Neural cell (in vitro differentiated cells): ENCODE measurements around the gene COL5A1. TPM values are rescaled to one million over a fixed set of nuclear protein-coding genes. Genes with fewer than 3 reads are reported as not detected.

ENCODE experiments used
- H2AFZ ChIP-seq: fragments of 200-600, 300-800 bp; sonication (generic), shearing (Covaris generic); 2 replicates; pipeline ENCODE4 v1.6.0; 2014; ENCODE audit warnings: low read depth, mild to moderate bottlenecking, antibody characterized with exemption, low read length, moderate library complexity
- H3F3A ChIP-seq: fragments of 200-600 bp; shearing (Covaris generic); 2 replicates; pipeline ENCODE4 v1.6.1; 2016; ENCODE audit warnings: mild to moderate bottlenecking, moderate library complexity, mixed read lengths, antibody characterized with exemption, low read length; ENCODE audit not compliant: insufficient read depth, poor library complexity, severe bottlenecking
- H3K27ac ChIP-seq: fragments of 200-600, 300-800 bp; sonication (generic), shearing (Covaris generic); 2 replicates; pipeline ENCODE4 v1.5.1; 2014; ENCODE audit warnings: mild to moderate bottlenecking, low read length, moderate library complexity
- H3K27me3 ChIP-seq: fragments of 300-800, 200-600 bp; sonication (generic), shearing (Covaris generic); 2 replicates; pipeline ENCODE4 v1.6.0; 2014; ENCODE audit warnings: mild to moderate bottlenecking, low read depth, low read length, moderate library complexity; ENCODE audit not compliant: insufficient read depth
- H3K36me3 ChIP-seq: fragments of 300-800, 200-600 bp; sonication (generic), shearing (Covaris generic); 2 replicates; pipeline ENCODE4 v1.5.1; 2014; ENCODE audit warnings: mild to moderate bottlenecking, antibody characterized with exemption, low read length, moderate library complexity; ENCODE audit not compliant: insufficient read depth
- H3K4me2 ChIP-seq: fragments of 300-800, 200-600 bp; sonication (generic), shearing (Covaris generic); 2 replicates; pipeline ENCODE4 v1.6.0; 2014; ENCODE audit warnings: mild to moderate bottlenecking, low read length
- H3K4me3 ChIP-seq: fragments of 300-800, 200-600 bp; sonication (generic), shearing (Covaris generic); 2 replicates; pipeline ENCODE4 v1.5.1; 2014; ENCODE audit warnings: mild to moderate bottlenecking, low read length, moderate library complexity
- H3K79me2 ChIP-seq: fragments of 200-600 bp; shearing (Covaris generic); replicated peaks from 2 replicates; pipeline ENCODE4 v1.6.0; 2014; ENCODE audit warnings: mild to moderate bottlenecking, low read length, moderate library complexity; ENCODE audit not compliant: insufficient read depth
- H3K9ac ChIP-seq: fragments of 300-800, 200-600 bp; sonication (generic), shearing (Covaris generic); 2 replicates; pipeline ENCODE4 v1.6.1; 2016; ENCODE audit warnings: mild to moderate bottlenecking, low read length, mixed read lengths
- H3K9me2 ChIP-seq: fragments of 200-600 bp; shearing (Covaris generic); 2 replicates; pipeline ENCODE4 v1.6.1; 2016; ENCODE audit warnings: mild to moderate bottlenecking, low read length, mixed read lengths; ENCODE audit not compliant: insufficient read depth
- H3K9me3 ChIP-seq: fragments of 200-600, 300-800 bp; sonication (generic), shearing (Covaris generic); 2 replicates; pipeline ENCODE4 v1.6.1; 2016; ENCODE audit warnings: mild to moderate bottlenecking, mixed run types, low read length, moderate library complexity, mixed read lengths
- H4K20me1 ChIP-seq: fragments of 200-600 bp; shearing (Covaris generic); 2 replicates; pipeline ENCODE4 v1.6.1; 2016; ENCODE audit warnings: mild to moderate bottlenecking, mixed run types; ENCODE audit not compliant: insufficient read depth
- EP300 ChIP-seq: fragments of 450-650 bp; conservative IDR thresholded peaks from 2 replicates; pipeline ENCODE4 v1.6.1; 2014; ENCODE audit warnings: antibody characterized with exemption, mild to moderate bottlenecking, moderate library complexity; ENCODE audit not compliant: poor library complexity, severe bottlenecking
- EZH2 ChIP-seq: fragments of 200-600, 300-800 bp; shearing (Covaris generic), sonication (generic); IDR thresholded peaks from 2 replicates; pipeline ENCODE4 v1.6.1; 2014; ENCODE audit warnings: antibody characterized with exemption, low read length, borderline replicate concordance, mild to moderate bottlenecking; ENCODE audit not compliant: insufficient read depth, poor library complexity, severe bottlenecking
- MXI1 ChIP-seq: fragments of 450-650 bp; conservative IDR thresholded peaks from 2 replicates; pipeline ENCODE4 v1.6.1; 2014; ENCODE audit warnings: antibody characterized with exemption, mild to moderate bottlenecking; ENCODE audit not compliant: poor library complexity, severe bottlenecking
- POLR2AphosphoS5 ChIP-seq: IDR thresholded peaks from 2 replicates; pipeline ENCODE4 v1.6.1; 2012
- RAD21 ChIP-seq: fragments of 450-650 bp; conservative IDR thresholded peaks from 2 replicates; pipeline ENCODE4 v1.6.1; 2014; ENCODE audit warnings: antibody characterized with exemption, mild to moderate bottlenecking, moderate library complexity
- SMC3 ChIP-seq: fragments of 450-650 bp; conservative IDR thresholded peaks from 2 replicates; pipeline ENCODE4 v1.6.1; 2014; ENCODE audit warnings: antibody characterized with exemption, mild to moderate bottlenecking, moderate library complexity; ENCODE audit not compliant: poor library complexity
- TAF1 ChIP-seq: IDR thresholded peaks from 2 replicates; pipeline ENCODE4 v1.6.1; 2012; ENCODE audit warnings: low read depth
- polyA plus RNA-seq: library from polyadenylated mRNA; depleted of rRNA; stranded (reverse); fragments of >200 nt; gene quantifications from 2 replicates; pipeline ENCODE4 v1.2.3, GENCODE V29; 2014
- TF ChIP-seq, protein P1 (sequence below): fragments of 450-650 bp; IDR thresholded peaks from 2 replicates; pipeline ENCODE4 v1.5.1; 2014; ENCODE audit warnings: antibody characterized with exemption, mild to moderate bottlenecking, moderate library complexity; ENCODE audit not compliant: poor library complexity, severe bottlenecking
- TF ChIP-seq, protein P2 (sequence below): IDR thresholded peaks from 2 replicates; pipeline ENCODE4 v1.6.1; 2012; ENCODE audit warnings: borderline replicate concordance

Gene COL5A1
- polyA plus RNA-seq, 1 donor from 2014 or later: not detected

DNA sequence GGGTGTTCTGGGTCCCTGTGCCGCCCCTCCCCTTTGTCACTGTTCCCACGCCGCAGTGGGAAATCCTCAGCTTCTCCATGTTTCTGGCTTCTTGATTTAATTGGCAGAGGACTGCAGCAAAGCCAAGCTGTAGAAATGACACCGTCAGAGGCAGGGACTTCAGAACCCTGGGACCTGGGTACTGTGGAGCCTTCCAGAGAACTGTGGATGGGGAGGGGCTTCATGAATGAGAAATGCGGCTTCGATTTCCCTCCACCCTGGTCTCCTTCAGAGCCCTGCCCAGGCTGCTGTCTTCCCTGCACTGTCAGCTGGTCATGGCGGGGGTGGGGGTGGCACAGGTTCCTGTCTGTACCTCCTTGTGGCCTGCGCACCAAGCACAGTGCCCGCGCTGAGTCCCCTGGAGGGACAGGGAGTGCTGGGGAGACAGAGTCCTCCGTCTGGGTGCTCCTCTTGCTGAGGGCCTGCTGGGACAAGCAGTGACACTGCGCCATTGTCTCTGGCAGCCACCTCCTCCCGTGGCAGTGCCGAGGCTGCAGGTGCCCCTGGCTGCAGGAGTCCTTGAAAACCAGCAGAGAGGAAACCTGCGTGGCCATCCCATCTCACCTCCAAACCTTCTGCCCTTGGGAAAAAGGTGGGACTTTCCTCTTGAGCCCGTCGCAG, 47.2 kb downstream of the COL5A1 start:
- no peak overlapping the region for H3K4me2 ChIP-seq
- no peaks in the 10 kb centered on the region for H3K9me2 ChIP-seq
- H3K4me3 ChIP-seq: no peak overlapping the region
- no peaks in the 10 kb centered on the region for H3K27me3 ChIP-seq
- H4K20me1 ChIP-seq: no peaks in the 10 kb centered on the region
- no peaks in the 10 kb centered on the region for H3K79me2 ChIP-seq
- no peaks in the 10 kb centered on the region for H3K9me3 ChIP-seq
- H3F3A ChIP-seq: no peaks in the 10 kb centered on the region
- H3K36me3 ChIP-seq: no peaks in the 10 kb centered on the region
- TF ChIP-seq TAF1 (no peak), POLR2AphosphoS5 (no peak), RAD21 (no peak), SMC3 (no peak), EP300 (no peak), EZH2 (no peak), MXI1 (no peak)
- TF ChIP-seq, protein P1, sequence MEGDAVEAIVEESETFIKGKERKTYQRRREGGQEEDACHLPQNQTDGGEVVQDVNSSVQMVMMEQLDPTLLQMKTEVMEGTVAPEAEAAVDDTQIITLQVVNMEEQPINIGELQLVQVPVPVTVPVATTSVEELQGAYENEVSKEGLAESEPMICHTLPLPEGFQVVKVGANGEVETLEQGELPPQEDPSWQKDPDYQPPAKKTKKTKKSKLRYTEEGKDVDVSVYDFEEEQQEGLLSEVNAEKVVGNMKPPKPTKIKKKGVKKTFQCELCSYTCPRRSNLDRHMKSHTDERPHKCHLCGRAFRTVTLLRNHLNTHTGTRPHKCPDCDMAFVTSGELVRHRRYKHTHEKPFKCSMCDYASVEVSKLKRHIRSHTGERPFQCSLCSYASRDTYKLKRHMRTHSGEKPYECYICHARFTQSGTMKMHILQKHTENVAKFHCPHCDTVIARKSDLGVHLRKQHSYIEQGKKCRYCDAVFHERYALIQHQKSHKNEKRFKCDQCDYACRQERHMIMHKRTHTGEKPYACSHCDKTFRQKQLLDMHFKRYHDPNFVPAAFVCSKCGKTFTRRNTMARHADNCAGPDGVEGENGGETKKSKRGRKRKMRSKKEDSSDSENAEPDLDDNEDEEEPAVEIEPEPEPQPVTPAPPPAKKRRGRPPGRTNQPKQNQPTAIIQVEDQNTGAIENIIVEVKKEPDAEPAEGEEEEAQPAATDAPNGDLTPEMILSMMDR: no peak
- TF ChIP-seq, protein P2, sequence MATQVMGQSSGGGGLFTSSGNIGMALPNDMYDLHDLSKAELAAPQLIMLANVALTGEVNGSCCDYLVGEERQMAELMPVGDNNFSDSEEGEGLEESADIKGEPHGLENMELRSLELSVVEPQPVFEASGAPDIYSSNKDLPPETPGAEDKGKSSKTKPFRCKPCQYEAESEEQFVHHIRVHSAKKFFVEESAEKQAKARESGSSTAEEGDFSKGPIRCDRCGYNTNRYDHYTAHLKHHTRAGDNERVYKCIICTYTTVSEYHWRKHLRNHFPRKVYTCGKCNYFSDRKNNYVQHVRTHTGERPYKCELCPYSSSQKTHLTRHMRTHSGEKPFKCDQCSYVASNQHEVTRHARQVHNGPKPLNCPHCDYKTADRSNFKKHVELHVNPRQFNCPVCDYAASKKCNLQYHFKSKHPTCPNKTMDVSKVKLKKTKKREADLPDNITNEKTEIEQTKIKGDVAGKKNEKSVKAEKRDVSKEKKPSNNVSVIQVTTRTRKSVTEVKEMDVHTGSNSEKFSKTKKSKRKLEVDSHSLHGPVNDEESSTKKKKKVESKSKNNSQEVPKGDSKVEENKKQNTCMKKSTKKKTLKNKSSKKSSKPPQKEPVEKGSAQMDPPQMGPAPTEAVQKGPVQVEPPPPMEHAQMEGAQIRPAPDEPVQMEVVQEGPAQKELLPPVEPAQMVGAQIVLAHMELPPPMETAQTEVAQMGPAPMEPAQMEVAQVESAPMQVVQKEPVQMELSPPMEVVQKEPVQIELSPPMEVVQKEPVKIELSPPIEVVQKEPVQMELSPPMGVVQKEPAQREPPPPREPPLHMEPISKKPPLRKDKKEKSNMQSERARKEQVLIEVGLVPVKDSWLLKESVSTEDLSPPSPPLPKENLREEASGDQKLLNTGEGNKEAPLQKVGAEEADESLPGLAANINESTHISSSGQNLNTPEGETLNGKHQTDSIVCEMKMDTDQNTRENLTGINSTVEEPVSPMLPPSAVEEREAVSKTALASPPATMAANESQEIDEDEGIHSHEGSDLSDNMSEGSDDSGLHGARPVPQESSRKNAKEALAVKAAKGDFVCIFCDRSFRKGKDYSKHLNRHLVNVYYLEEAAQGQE: no peak
- H3K9ac ChIP-seq: no peak overlapping the region
- H2AFZ ChIP-seq: no peak overlapping the region
- no peak overlapping the region for H3K27ac ChIP-seq

DNA sequence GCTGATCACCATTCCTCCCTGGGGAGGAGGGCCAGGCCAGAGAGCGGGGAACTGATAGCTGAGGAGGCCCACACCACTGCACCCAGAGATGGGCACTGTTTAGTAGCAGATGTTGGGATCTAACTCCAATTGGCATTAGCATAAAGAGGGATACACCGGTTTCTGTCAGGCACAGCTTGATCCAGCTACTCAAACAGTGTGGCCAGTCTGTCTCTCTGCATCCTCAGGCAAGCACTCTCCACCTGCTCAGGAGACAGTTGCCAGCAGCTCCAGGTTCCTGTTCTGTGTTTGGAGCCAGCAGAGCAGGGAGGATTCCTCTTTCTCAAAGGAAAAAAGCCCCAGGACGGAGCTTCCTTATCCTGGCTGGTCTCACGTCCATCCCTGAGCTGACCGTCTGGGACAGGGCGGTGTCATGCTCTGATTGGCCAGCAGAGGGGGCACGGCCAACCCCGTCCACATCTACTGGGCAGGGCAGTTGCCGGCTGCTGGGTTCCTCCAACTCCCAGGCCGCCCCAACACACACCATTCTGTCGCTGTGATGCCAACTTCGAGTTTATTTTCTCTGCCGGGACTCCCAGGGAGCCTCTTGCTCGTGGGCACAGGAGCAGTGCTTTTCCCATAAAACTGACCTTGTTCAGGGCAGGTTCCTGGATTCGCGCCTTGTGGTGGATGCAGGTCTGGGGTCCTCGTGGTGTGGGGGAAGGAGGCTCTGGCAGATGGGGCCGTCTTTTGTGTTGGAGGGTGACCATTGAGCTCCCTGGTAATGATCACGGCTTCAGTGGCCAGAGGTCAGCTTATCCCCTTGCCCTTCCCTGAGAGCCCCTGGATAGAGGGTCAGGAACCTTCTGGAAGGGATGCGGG, 47.9 kb downstream of the COL5A1 start:
- no peak overlapping the region for H3K4me3 ChIP-seq
- no peaks in the 10 kb centered on the region for H3K36me3 ChIP-seq
- no peaks in the 10 kb centered on the region for H3K27me3 ChIP-seq
- H3K9ac ChIP-seq: no peak overlapping the region
- H3F3A ChIP-seq: no peaks in the 10 kb centered on the region
- H4K20me1 ChIP-seq: no peaks in the 10 kb centered on the region
- no peak overlapping the region for H3K4me2 ChIP-seq
- no peaks in the 10 kb centered on the region for H3K9me2 ChIP-seq
- no peaks in the 10 kb centered on the region for H3K79me2 ChIP-seq
- TF ChIP-seq TAF1 (no peak), MXI1 (no peak), SMC3 (peak; percentile 36), RAD21 (peak; percentile 15), EZH2 (no peak)
- TF ChIP-seq, protein P2: no peak
- TF ChIP-seq, protein P1: peak; percentile 54
- no peak overlapping the region for H2AFZ ChIP-seq
- no peak overlapping the region for H3K27ac ChIP-seq
- no peaks in the 10 kb centered on the region for H3K9me3 ChIP-seq
